ENCODE measurements around the gene IL3RA. TPM values are rescaled to one million over a fixed set of nuclear protein-coding genes. Genes with fewer than 3 reads are reported as not detected.

IL3RA gene
- total RNA-seq: 10 to 100 TPM in 3 of 4 donors, 1 to 10 TPM in 1; 5.0 to 19.1 (median 11.4) TPM

- no peak for DNase-seq (ENCODE audit: extremely low spot score)
These were observed at the start of gene IL3RA for GRCh38 chrX:1336331-1336943. TSS of gene IL3RA (plus strand) at chrX:1336785. CDS start at chrX:1341766, 4,981 bp downstream.

DNA sequence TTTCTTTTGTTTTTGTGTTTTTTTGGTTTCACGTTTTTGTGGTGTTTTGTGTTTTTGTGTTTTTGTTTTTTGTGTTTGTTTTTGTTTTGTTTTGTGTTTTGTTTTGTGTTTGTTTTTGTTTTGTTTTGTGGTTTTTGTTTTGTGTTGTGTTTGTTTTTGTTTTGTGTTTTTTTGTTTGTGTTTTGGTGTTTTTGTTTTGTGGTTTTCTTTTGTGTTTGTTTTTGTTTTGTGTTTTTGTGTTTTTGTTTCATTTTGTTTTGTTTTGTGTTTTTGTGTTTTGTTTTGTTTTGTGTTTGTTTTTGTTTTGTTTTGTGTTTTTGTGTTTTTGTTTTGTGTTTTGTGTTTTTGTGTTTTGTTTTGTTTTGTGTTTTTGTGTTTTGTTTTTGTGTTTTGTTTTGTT is 47.0 kb upstream of the IL3RA start:
- H3K27ac ChIP-seq (replicated peaks in 1 of 4): no peak overlapping the region
- no peak overlapping the region for H3K4me3 ChIP-seq
- H3K27me3 ChIP-seq: peaks cover 0 to 20% (median 0%) of the 10 kb centered on the region in 4 donors
- H3K4me1 ChIP-seq: no peaks in the 10 kb centered on the region
- no peaks in the 10 kb centered on the region for H3K9me3 ChIP-seq
- DNase-seq (ENCODE audit: extremely low spot score): no peak
- H3K36me3 ChIP-seq: no peaks in the 10 kb centered on the region
- WGBS: 86% methylated on average over 1 of the region's 1 CpG
- no peak for TF ChIP-seq CTCF (IDR thresholded peaks at IDR 0.05)
- intact Hi-C loops (cut with DNase I): no loop called here

More at GRCh38 chrX:1336331-1336943, at the start of gene IL3RA:
- peaks cover 0 to 2% (median 0%) of the 10 kb centered on the region in 4 donors for H3K36me3 ChIP-seq
- H3K9me3 ChIP-seq: peaks cover 0 to 8% (median 2%) of the 10 kb centered on the region in 4 donors
- 30% methylated on average over 14 of the region's 14 CpGs for WGBS
- intact Hi-C loops (cut with DNase I): no loop called here
- H3K27ac ChIP-seq (replicated peaks in 1 of 4): peak within 1 kb of the TSS; percentile 66 to 79 (median 76)
- H3K4me1 ChIP-seq: peaks cover 2 to 8% (median 5%) of the 10 kb centered on the region in 4 donors
- H3K27me3 ChIP-seq: peaks cover 0 to 4% (median 0%) of the 10 kb centered on the region in 4 donors
- peak within 1 kb of the TSS; percentile 50 to 67 (median 58) for H3K4me3 ChIP-seq
- TF ChIP-seq CTCF (IDR thresholded peaks at IDR 0.05) (no peak), POLR2AphosphoS5 (IDR thresholded peaks at IDR 0.05) (peak; percentile 8 to 65), EP300 (IDR thresholded peaks at IDR 0.05) (no peak)

DNA sequence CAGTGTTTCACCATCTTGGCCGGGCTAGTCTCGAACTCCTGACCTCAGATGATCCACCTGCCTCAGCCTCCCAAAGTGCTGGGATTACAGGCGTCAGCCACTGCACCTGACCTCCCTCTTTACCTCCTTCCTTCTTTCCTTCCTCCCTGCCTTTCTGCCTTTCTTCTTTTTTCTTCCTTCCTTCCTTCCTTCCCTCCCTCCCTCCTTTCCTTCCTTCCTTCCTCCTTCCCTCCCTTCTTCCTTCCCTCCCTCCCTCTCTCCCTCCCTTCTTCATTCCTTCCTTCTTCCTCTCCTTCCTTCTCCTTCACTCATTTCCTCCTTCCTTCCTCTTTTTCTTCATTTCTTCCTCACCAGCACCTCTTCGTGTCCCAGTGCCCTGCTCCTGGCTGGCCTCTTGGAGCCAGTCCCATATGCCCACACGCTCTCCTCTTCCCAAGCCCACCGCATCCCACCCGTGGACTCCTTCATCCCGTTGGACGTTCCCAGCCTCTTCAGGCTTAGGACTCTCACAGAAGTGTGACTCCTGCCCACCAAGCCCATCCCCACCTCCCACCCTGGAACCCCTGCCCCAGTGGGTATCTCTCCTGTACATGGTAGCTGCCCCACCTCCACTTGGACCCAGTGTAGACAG is 45.4 kb upstream of the IL3RA start:
- 90% methylated on average over 9 of the region's 9 CpGs for WGBS
- TF ChIP-seq EP300 (IDR thresholded peaks at IDR 0.05): no peak
- TF ChIP-seq POLR2AphosphoS5 (IDR thresholded peaks at IDR 0.05): no peak
- no peak for TF ChIP-seq POLR2A (IDR thresholded peaks at IDR 0.05; ENCODE audit: low read depth)
- intact Hi-C loops (cut with DNase I): no loop called here
- DNase-seq (ENCODE audit: extremely low spot score): no peak
- Histone ChIP-seq H3K36me3 (no peaks in the 10 kb centered on the region), H3K4me1 (no peaks in the 10 kb centered on the region), H3K4me3 (no peak overlapping the region), H3K27me3 (peaks cover 0 to 29% (median 0%) of the 10 kb centered on the region in 4 donors), H3K27ac (replicated peaks in 1 of 4) (no peak overlapping the region), H3K9me3 (no peaks in the 10 kb centered on the region)

GRCh38 chrX:1292575-1293290 is 43.9 kb upstream of the IL3RA start:
- no peaks in the 10 kb centered on the region for H3K4me1 ChIP-seq
- H3K27ac ChIP-seq (replicated peaks in 1 of 4): no peak overlapping the region
- 57% methylated on average over 22 of the region's 22 CpGs for WGBS
- no peak for DNase-seq (ENCODE audit: extremely low spot score)
- intact Hi-C loops (cut with DNase I): no loop called here
- no peak overlapping the region for H3K4me3 ChIP-seq
- TF ChIP-seq POLR2A (IDR thresholded peaks at IDR 0.05; ENCODE audit: low read depth) (no peak), POLR2AphosphoS5 (IDR thresholded peaks at IDR 0.05) (no peak), CTCF (IDR thresholded peaks at IDR 0.05) (no peak), EP300 (IDR thresholded peaks at IDR 0.05) (no peak)
- no peaks in the 10 kb centered on the region for H3K9me3 ChIP-seq
- H3K27me3 ChIP-seq: peaks cover 0 to 24% (median 0%) of the 10 kb centered on the region in 4 donors
- H3K36me3 ChIP-seq: no peaks in the 10 kb centered on the region
